ENCODE measurements around the gene PRICKLE1. TPM values are rescaled to one million over a fixed set of nuclear protein-coding genes. Genes with fewer than 3 reads are reported as not detected.

Gene PRICKLE1
- total and polyA plus RNA-seq, 2 donors (not counting 3 experiments of a cell fraction or from before 2014, with no cell fraction given) = 34.3 to 86.0 TPM

DNA sequence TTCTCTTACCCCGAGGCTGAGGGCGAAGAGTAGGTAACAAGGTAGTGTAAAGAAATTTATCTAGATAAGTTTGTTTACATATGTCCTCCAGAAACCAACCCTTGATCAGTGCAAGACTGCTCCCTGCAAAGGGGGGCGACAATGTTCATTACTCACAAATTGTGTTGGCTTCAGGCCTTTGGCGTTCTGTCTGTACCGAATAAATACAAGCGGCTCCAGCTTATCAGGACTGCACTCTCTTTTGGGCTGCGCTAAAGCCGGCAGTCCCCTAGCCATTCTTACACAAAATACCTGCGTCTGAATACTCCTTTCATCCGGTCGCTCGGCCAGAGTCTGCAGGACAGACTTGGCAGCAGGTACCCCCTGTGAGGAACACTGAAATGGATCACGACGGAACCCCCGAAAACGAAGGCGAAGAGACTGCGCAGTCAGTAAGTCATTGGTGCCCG, 147.2 kb downstream of the PRICKLE1 start:
- dilution Hi-C loops (cut with MboI; ENCODE audit: extremely low pct_ligation_motif_present, low sequenced_read_pairs) = no loop called here

More for the DNA sequence above, 147.2 kb downstream of the PRICKLE1 start:
- peaks cover 12% of the 10 kb centered on the region for H3K4me1 ChIP-seq (ENCODE audit: control insufficient read depth, extremely low read depth, insufficient read depth, low read length)
- H3K27ac ChIP-seq (ENCODE audit: insufficient read depth, low read depth, low read length) = no peak overlapping the region
- FAIRE-seq (no peak), DNase-seq (ENCODE audit: low read depth, low spot score) (no peak)
- H4K20me1 ChIP-seq (replicated peaks; ENCODE audit: control insufficient read depth, extremely low read depth, insufficient read depth, low read length) = no peaks in the 10 kb centered on the region
- BruUV-seq (replicated peaks) = no TSS peak
- no peak overlapping the region for H3K4me3 ChIP-seq (replicated peaks in 1 of 3; ENCODE audit: insufficient read depth in 1 of 3, low read depth in 1 of 3, low read length in 3 of 3)
- ChIA-PET POLR2A (no interaction called here), CTCF (interaction anchor here (1.1 kb wide), 1 partner anchor 8 kb away, joined by 4 read pairs; no protein-coding TSS in a partner anchor)
- no peaks in the 10 kb centered on the region for H3K9me3 ChIP-seq (replicated peaks; ENCODE audit: control insufficient read depth, insufficient read depth, low read length)
- H3K4me2 ChIP-seq (ENCODE audit: insufficient read depth, low read length) = no peak overlapping the region
- intact Hi-C loops (cut with micrococcal nuclease) = no loop called here
- no peaks in the 10 kb centered on the region for H3K79me2 ChIP-seq (ENCODE audit: control insufficient read depth, insufficient read depth, low read length)
- peaks cover 0 to 5% of the 10 kb centered on the region in 2 experiments for H3K36me3 ChIP-seq (ENCODE audit: control insufficient read depth in 2 of 2, extremely low read depth in 1 of 2, insufficient read depth in 2 of 2, low read length in 2 of 2)
- H3K27me3 ChIP-seq (ENCODE audit: control insufficient read depth in 2 of 2, insufficient read depth in 2 of 2, low read length in 2 of 2) = no peaks in the 10 kb centered on the region
- no peak for TF ChIP-seq FOS (IDR thresholded peaks at IDR 0.05; ENCODE audit: borderline replicate concordance, insufficient read depth, low read length)
- no peak for TF ChIP-seq POLR2A (IDR thresholded peaks at IDR 0.05; ENCODE audit: low read depth, low read length)
- no peak for TF ChIP-seq EZH2 (IDR thresholded peaks at IDR 0.05; ENCODE audit: borderline replicate concordance, low read depth, low read length, severe bottlenecking)
- TF ChIP-seq CTCF (IDR thresholded peaks at IDR 0.05; ENCODE audit: extremely low read depth in 1 of 2, insufficient read depth in 1 of 2, low read depth in 1 of 2, low read length in 2 of 2) = no peak
- H3K9me1 ChIP-seq (replicated peaks; ENCODE audit: control insufficient read depth, extremely low read depth, insufficient read depth, low read length) = no peaks in the 10 kb centered on the region
- H3K9ac ChIP-seq (replicated peaks; ENCODE audit: extremely low read depth, insufficient read depth, low read length) = no peak overlapping the region
- H2AFZ ChIP-seq (ENCODE audit: low read depth, low read length) = no peak overlapping the region

Data from endothelial cell of umbilical vein (primary cell).